GM18867 (cell line): ENCODE data around the gene XBP1.
A peak's percentile ranks its signal among the peaks of the same experiment; 100 is the strongest.
"Not testable (repeated sequence)": the region's sequence is repeated elsewhere in the genome, so short reads cannot be mapped to it uniquely, and the experiment has no call there.

Experiments
- ATAC-seq: cut with Tn5 transposase; IDR thresholded peaks from one replicate; pipeline ENCODE4 v1.9.1; 2021; ENCODE audit warnings: mild to moderate bottlenecking, moderate library complexity; ENCODE audit not compliant: unreplicated experiment

Gene XBP1

GRCh38 chr22:28793976-28794584 is 6.3 kb downstream of the XBP1 start:
- no peak for ATAC-seq

- peak; percentile 29 for ATAC-seq
Observed at GRCh38 chr22:28792491-28793383, 7.6 kb downstream of the XBP1 start.

- ATAC-seq = peak; percentile 53
Observed at GRCh38 chr22:28791841-28792490, 8.4 kb downstream of the XBP1 start.

GRCh38 chr22:28791124-28791523 is 9.2 kb downstream of the XBP1 start:
- no peak for ATAC-seq

GRCh38 chr22:28788601-28789000 is 11.8 kb downstream of the XBP1 start:
- ATAC-seq = no peak

GRCh38 chr22:28783786-28784671 is 16.3 kb downstream of the XBP1 start:
- no peak for ATAC-seq

GRCh38 chr22:28780296-28780695 is 20.1 kb downstream of the XBP1 start:
- ATAC-seq = no peak

GRCh38 chr22:28779833-28780232 is 20.5 kb downstream of the XBP1 start:
- no peak for ATAC-seq

GRCh38 chr22:28774378-28774777 is 26.0 kb downstream of the XBP1 start:
- ATAC-seq = no peak

- ATAC-seq = peak; percentile 26
Observed at GRCh38 chr22:28773461-28773867, 26.9 kb downstream of the XBP1 start.

- ATAC-seq = peak; percentile 87
Observed at GRCh38 chr22:28772633-28773460, 27.5 kb downstream of the XBP1 start, which contains the start of gene CCDC117. TSS of gene CCDC117 (plus strand) at chr22:28772695. CDS start at chr22:28772850, 155 bp downstream.

- ATAC-seq = no peak
Observed at GRCh38 chr22:28771195-28771791, 29.1 kb downstream of the XBP1 start.

- no peak for ATAC-seq
Observed at GRCh38 chr22:28769394-28770085, 30.8 kb downstream of the XBP1 start.

- no peak for ATAC-seq
Observed at GRCh38 chr22:28768701-28769393, 31.5 kb downstream of the XBP1 start.

GRCh38 chr22:28766628-28767027 is 33.7 kb downstream of the XBP1 start:
- ATAC-seq = no peak

GRCh38 chr22:28762000-28762399 is 38.4 kb downstream of the XBP1 start:
- ATAC-seq = not testable (repeated sequence)

GRCh38 chr22:28761449-28761755 is 39.0 kb downstream of the XBP1 start:
- ATAC-seq = no peak

- ATAC-seq = no peak
Observed at GRCh38 chr22:28759861-28760560, 40.4 kb downstream of the XBP1 start.
